Mesothelial cell of epicardium (in vitro differentiated cells): Measurements from ENCODE around the gene QRFP. TPM values are rescaled to one million over a fixed set of nuclear protein-coding genes. Genes with fewer than 3 reads are reported as not detected.

Experiments
- DNase-seq, 2 experiments: peaks; one replicate each; pipeline ENCODE4 v3.0.0; 2021; ENCODE audit warnings: low spot score in 2 of 2; ENCODE audit not compliant: unreplicated experiment in 2 of 2
- H3K27ac Mint-ChIP-seq: 2 replicates; pipeline ENCODE4 v1.8.0; 2021; ENCODE audit warnings: mixed read lengths
- H3K27me3 Mint-ChIP-seq: 2 replicates; pipeline ENCODE4 v1.8.0; 2021; ENCODE audit warnings: low read depth, mixed read lengths
- H3K36me3 Mint-ChIP-seq: 2 replicates; pipeline ENCODE4 v1.8.0; 2021; ENCODE audit warnings: mixed read lengths
- H3K4me1 Mint-ChIP-seq: 2 replicates; pipeline ENCODE4 v1.8.0; 2021; ENCODE audit warnings: mixed read lengths
- H3K4me3 Mint-ChIP-seq: 2 replicates; pipeline ENCODE4 v1.8.0; 2021; ENCODE audit warnings: mild to moderate bottlenecking, moderate library complexity, mixed read lengths
- H3K9me3 Mint-ChIP-seq: 2 replicates; pipeline ENCODE4 v1.8.0; 2021; ENCODE audit warnings: mixed read lengths
- total RNA-seq: library from RNA; stranded (reverse); gene quantifications from 3 replicates; pipeline ENCODE4 v1.2.1, GENCODE V29; 2021
- TF ChIP-seq, protein P1 (sequence below): fragments of 200-600 bp; sonication (generic); IDR thresholded peaks from one replicate; pipeline ENCODE4 v1.5.0; 2021; ENCODE audit warnings: antibody characterized with exemption; ENCODE audit not compliant: unreplicated experiment

Gene QRFP
- total RNA-seq, 1 donor from 2014 or later, result not detected

DNA sequence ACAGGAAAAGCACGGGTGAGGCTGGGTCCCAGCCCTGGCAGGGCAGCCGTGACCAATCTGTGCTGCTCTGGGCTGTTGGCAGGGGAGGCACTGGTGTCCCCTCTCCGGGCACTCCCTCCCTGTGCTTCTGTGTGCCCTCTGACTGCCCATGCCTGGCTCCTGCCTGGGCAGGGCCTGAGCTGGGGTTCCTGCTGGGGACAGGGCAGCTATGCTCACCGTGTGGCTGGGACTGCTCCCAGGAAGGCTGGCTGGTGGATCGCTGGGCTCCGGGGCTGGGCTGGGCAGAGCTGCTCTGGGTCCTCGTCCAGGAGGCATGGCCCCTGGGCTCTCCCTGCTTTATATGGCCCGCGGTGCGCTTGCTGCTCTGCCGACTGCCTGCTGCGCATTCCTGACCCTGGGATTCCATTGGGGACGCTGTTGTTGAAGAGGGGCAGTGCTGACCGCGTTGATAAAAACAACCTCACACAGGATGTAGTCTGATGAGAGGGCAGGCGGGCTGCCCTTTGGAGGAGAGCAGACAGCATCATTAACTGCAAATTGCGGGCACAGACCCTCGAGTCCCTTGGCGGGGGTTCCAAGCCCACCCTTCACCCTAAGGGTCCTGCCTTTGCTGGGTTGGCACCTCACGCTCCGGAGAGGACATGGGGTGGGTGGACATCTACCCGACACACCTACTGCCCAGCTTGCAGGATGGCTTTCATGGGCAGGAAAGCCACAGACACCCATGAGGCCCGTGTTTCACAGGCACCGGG is 955 bp downstream of the QRFP start:
- H3K27ac Mint-ChIP-seq, result no peak overlapping the region
- H3K9me3 Mint-ChIP-seq, result no peaks in the 10 kb centered on the region
- no peak for DNase-seq
- H3K36me3 Mint-ChIP-seq, result peaks cover 1% of the 10 kb centered on the region
- H3K4me1 Mint-ChIP-seq, result peaks cover 6% of the 10 kb centered on the region
- no peak overlapping the region for H3K4me3 Mint-ChIP-seq
- peaks cover 3% of the 10 kb centered on the region for H3K27me3 Mint-ChIP-seq
- TF ChIP-seq, protein P1, sequence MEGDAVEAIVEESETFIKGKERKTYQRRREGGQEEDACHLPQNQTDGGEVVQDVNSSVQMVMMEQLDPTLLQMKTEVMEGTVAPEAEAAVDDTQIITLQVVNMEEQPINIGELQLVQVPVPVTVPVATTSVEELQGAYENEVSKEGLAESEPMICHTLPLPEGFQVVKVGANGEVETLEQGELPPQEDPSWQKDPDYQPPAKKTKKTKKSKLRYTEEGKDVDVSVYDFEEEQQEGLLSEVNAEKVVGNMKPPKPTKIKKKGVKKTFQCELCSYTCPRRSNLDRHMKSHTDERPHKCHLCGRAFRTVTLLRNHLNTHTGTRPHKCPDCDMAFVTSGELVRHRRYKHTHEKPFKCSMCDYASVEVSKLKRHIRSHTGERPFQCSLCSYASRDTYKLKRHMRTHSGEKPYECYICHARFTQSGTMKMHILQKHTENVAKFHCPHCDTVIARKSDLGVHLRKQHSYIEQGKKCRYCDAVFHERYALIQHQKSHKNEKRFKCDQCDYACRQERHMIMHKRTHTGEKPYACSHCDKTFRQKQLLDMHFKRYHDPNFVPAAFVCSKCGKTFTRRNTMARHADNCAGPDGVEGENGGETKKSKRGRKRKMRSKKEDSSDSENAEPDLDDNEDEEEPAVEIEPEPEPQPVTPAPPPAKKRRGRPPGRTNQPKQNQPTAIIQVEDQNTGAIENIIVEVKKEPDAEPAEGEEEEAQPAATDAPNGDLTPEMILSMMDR, result no peak

DNA sequence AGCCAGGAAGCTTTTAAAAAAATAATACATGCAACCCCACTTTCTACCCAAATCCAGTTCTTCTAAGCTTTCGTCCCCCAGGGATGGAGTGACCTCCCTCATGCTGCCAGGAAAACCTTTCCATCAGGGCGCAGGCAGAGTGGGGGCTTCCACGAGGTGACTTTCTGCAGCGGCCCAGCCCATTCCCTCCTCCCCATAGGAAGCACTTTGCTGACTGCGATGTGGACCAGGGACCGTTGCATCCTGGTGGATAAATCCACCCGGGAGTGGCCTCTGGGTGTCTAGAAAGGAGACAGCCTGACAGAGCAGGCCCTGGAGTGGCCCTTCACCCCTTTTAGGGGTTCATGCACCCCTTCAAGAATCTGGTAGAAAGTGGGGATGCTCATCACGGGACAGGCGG is 1.6 kb downstream of the QRFP start:
- no peak for DNase-seq
- peak overlapping the region; percentile 50 for H3K27ac Mint-ChIP-seq
- TF ChIP-seq, protein P1, result no peak
- peaks cover 1% of the 10 kb centered on the region for H3K36me3 Mint-ChIP-seq
- peaks cover 6% of the 10 kb centered on the region for H3K4me1 Mint-ChIP-seq
- no peak overlapping the region for H3K4me3 Mint-ChIP-seq
- H3K27me3 Mint-ChIP-seq, result peaks cover 3% of the 10 kb centered on the region
- no peaks in the 10 kb centered on the region for H3K9me3 Mint-ChIP-seq

DNA sequence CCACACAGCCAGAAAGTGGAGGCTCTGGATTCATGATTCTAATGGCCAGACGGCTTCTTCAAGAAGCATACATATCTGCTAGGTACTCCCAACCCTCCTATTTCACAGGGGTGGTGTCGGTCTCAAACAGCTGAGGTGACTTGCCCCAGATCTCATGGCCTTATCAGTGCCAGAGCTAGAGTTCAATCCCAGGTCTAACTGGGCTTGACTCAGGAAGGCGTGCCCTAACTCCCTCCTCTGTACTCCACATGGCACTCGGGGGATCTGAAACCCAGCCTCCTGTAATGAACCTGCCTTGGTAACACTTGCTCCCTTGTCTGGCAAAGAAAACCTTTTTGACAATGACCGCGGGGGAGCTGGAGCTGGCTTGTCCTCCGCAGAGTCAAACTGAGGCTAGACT is 2.1 kb downstream of the QRFP start:
- H3K4me1 Mint-ChIP-seq, result peaks cover 6% of the 10 kb centered on the region
- DNase-seq, result no peak
- H3K27me3 Mint-ChIP-seq, result no peaks in the 10 kb centered on the region
- H3K36me3 Mint-ChIP-seq, result peaks cover 1% of the 10 kb centered on the region
- no peak overlapping the region for H3K4me3 Mint-ChIP-seq
- H3K9me3 Mint-ChIP-seq, result no peaks in the 10 kb centered on the region
- peak overlapping the region; percentile 50 for H3K27ac Mint-ChIP-seq
- TF ChIP-seq, protein P1, result no peak

DNA sequence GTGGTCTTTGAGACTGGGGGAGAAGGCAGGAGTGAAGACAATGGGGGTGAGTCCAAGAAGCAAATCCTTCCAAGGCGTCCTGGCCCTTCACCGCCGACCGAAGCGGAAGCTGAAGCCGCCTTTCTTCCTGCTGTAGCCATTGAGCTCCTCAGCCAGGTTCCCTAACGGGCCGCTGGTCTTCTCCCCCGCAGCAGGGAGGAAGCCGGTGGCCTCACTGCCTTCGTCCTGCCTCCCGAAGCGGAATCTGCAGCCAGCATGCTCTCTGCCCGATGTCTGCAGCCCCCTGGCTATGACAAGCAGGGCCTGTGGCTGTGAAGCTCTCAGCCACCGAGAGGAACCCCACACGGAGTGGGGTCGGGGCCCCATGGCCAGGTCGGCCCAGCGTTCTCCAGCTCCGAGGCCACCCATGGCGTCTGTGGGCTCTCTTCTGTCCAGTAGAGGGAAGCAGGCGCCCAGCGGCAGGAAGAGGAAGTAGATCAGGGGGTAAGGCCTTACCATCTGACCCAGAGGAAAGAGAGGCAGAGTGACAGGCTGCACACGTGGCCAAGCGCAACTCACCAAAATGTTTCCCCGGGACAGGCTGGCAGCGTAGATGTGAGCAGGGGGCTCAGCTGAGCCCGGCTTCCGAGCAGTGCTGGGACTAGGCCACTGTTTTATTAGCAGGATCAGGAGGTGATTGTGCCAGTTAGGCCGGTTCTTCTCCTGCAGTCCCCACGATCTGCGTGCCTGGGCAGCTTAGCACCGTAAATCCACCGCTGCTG is 3.1 kb downstream of the QRFP start:
- peaks cover 6% of the 10 kb centered on the region for H3K4me1 Mint-ChIP-seq
- no peaks in the 10 kb centered on the region for H3K9me3 Mint-ChIP-seq
- peaks cover 4% of the 10 kb centered on the region for H3K36me3 Mint-ChIP-seq
- H3K27ac Mint-ChIP-seq, result peak overlapping the region; percentile 43
- no peaks in the 10 kb centered on the region for H3K27me3 Mint-ChIP-seq
- TF ChIP-seq, protein P1, result no peak
- H3K4me3 Mint-ChIP-seq, result no peak overlapping the region
- no peak for DNase-seq

DNA sequence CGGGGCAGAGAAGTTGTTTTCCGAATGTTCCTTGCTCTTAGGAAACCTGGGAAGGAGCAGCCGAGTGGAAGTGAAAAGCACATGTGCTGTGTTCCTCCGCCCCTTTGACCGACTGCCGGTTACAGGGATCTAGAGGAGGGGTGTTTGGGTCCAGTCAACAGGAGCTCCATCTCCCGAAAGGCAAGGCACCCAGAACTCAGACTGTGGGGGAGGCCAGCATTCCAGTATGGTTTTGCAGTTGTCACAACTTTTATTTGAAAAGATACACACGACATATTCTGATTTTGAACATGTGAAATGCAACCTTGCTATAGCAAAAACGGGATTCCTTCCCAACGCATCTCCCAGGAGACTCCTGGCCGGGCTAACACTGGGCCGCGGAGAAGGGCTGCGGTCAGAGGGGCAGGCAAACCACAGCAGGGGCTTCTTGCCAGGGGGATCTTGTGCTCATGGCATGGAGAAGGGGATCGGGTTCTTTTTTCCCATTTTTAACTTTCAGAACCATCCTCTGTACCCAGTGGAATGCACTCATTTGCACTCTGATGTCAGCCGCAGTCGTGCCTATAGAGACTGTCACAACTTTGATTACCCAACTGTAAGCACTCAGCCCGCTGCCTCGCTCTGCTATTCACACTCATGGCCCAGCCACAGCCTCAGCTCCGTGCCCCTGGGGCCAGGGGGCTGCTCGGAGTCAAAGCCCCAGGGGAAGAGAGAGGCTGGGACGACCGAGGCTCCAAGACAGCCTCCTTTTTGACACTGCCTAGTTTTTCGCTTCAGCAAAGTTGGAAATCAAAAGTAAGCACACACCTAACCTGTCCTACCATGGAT is 3.9 kb downstream of the QRFP start:
- TF ChIP-seq, protein P1, result no peak
- no peak overlapping the region for H3K4me3 Mint-ChIP-seq
- DNase-seq, result no peak
- H3K36me3 Mint-ChIP-seq, result peaks cover 10% of the 10 kb centered on the region
- no peaks in the 10 kb centered on the region for H3K9me3 Mint-ChIP-seq
- peaks cover 6% of the 10 kb centered on the region for H3K4me1 Mint-ChIP-seq
- H3K27ac Mint-ChIP-seq, result peak overlapping the region; percentile 43
- no peaks in the 10 kb centered on the region for H3K27me3 Mint-ChIP-seq
